ENCODE results near the gene TBC1D8.

- TF ChIP-seq, protein P1, sequence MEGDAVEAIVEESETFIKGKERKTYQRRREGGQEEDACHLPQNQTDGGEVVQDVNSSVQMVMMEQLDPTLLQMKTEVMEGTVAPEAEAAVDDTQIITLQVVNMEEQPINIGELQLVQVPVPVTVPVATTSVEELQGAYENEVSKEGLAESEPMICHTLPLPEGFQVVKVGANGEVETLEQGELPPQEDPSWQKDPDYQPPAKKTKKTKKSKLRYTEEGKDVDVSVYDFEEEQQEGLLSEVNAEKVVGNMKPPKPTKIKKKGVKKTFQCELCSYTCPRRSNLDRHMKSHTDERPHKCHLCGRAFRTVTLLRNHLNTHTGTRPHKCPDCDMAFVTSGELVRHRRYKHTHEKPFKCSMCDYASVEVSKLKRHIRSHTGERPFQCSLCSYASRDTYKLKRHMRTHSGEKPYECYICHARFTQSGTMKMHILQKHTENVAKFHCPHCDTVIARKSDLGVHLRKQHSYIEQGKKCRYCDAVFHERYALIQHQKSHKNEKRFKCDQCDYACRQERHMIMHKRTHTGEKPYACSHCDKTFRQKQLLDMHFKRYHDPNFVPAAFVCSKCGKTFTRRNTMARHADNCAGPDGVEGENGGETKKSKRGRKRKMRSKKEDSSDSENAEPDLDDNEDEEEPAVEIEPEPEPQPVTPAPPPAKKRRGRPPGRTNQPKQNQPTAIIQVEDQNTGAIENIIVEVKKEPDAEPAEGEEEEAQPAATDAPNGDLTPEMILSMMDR (IDR thresholded peaks at IDR 0.05): peak in 1 of 7 experiments; percentile 0
- no peak for TF ChIP-seq POLR2A (IDR thresholded peaks at IDR 0.05)
These were observed 2.0 kb upstream of the TBC1D8 start for GRCh38 chr2:101153077-101153707.

All from body of pancreas (tissue), 4 donors.